ENCODE results near the gene PHLPP2. TPM values are rescaled to one million over a fixed set of nuclear protein-coding genes. Genes with fewer than 3 reads are reported as not detected.

PHLPP2 gene
- total RNA-seq, 6 experiments from 2014 or later = 2.3 to 9.8 (median 5.6) TPM

DNA sequence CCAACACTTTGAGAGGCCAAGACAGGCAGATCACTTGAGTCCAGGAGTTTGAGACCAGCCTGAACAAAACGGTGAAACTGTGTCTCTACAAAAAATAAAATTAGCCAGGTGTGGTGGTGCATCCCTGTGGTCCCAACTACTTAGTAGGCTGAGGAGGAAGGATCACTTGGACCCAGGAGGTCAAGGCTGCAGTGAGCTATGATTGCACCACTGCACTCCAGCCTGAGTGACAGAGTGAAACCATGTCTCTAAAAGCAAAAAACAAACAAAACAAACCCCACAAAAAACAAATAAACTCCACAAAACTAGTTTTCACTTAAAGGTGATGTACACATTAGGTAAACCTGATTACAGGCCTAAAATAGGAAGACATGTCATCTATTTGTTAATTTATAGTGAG, 58.2 kb downstream of the PHLPP2 start:
- Histone ChIP-seq H3K27me3 (no peaks in the 10 kb centered on the region), H3K4me1 (peaks cover 0 to 15% (median 3%) of the 10 kb centered on the region in 4 donors), H3K27ac (peak overlapping the region; percentile 54 to 78 (median 65)), H3K36me3 (peaks cover 0 to 7% (median 0%) of the 10 kb centered on the region in 4 donors), H3K9me3 (no peaks in the 10 kb centered on the region), H3K4me3 (no peak overlapping the region)
- no peak for DNase-seq
- TF ChIP-seq POLR2A (IDR thresholded peaks at IDR 0.05) = no peak
- TF ChIP-seq, protein P1, sequence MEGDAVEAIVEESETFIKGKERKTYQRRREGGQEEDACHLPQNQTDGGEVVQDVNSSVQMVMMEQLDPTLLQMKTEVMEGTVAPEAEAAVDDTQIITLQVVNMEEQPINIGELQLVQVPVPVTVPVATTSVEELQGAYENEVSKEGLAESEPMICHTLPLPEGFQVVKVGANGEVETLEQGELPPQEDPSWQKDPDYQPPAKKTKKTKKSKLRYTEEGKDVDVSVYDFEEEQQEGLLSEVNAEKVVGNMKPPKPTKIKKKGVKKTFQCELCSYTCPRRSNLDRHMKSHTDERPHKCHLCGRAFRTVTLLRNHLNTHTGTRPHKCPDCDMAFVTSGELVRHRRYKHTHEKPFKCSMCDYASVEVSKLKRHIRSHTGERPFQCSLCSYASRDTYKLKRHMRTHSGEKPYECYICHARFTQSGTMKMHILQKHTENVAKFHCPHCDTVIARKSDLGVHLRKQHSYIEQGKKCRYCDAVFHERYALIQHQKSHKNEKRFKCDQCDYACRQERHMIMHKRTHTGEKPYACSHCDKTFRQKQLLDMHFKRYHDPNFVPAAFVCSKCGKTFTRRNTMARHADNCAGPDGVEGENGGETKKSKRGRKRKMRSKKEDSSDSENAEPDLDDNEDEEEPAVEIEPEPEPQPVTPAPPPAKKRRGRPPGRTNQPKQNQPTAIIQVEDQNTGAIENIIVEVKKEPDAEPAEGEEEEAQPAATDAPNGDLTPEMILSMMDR (IDR thresholded peaks at IDR 0.05) = no peak
- ATAC-seq = peak; percentile 30 to 58 (median 50)
- intact Hi-C loops (cut with DNase I) = no loop called here
- WGBS (ENCODE audit: insufficient coverage, low coverage, low lambda C conversion rate, missing lambda C conversion rate) = 67% methylated on average over 1 of the region's 1 CpG

DNA sequence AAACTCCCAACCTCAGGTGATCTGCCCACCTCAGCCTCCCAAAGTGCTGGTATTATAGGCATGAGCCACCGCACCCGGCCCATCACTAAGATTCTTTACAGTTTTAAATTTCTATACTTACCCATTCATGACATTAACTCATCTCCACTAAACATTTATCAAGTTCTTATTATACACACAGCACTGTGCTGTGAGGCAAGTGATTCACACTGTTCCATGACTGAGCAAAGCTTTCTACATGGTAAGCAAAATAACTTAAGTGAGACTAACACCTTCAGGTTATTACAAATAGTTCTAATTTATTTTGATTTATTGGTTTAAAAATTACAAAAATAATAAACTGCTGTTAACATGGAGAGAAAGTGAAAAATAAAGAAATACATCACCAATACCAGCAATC, 65.0 kb downstream of the PHLPP2 start:
- Histone ChIP-seq H3K4me3 (no peak overlapping the region), H3K27ac (no peak overlapping the region)

DNA sequence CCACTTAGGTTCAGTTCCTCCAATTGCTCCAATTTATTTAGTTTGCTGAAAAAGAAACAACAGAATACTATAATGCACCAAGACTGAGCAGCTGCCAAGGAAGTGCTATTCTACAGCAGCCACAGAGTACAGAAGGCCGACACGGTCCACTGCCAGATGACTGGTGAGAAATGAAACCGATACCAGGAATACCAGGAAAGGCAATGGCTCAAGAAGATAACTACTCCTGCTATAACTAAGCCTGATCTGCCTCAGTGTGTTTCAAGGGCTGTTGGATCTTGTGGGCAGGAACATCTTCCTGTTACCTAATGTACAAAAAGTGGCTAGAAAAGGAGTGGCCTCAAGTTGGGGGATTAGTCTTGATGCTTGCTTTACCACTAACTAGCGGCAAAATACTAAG, 65.7 kb downstream of the PHLPP2 start:
- no peak for ATAC-seq
- intact Hi-C loops (cut with DNase I) = no loop called here
- WGBS (ENCODE audit: insufficient coverage, low coverage, low lambda C conversion rate, missing lambda C conversion rate) = 91% methylated on average over 4 of the region's 4 CpGs
- TF ChIP-seq POLR2A (IDR thresholded peaks at IDR 0.05) = no peak
- TF ChIP-seq, protein P1 (IDR thresholded peaks at IDR 0.05) = no peak
- DNase-seq = no peak
- no peaks in the 10 kb centered on the region for H3K4me1 ChIP-seq
- H3K36me3 ChIP-seq = peaks cover 0 to 8% (median 3%) of the 10 kb centered on the region in 4 donors
- no peaks in the 10 kb centered on the region for H3K9me3 ChIP-seq
- H3K27ac ChIP-seq = no peak overlapping the region
- H3K4me3 ChIP-seq = no peak overlapping the region
- H3K27me3 ChIP-seq = no peaks in the 10 kb centered on the region

More for the DNA sequence above, 65.0 kb downstream of the PHLPP2 start:
- ATAC-seq = no peak
- intact Hi-C loops (cut with DNase I) = no loop called here
- Histone ChIP-seq H3K4me1 (no peaks in the 10 kb centered on the region), H3K27me3 (no peaks in the 10 kb centered on the region), H3K36me3 (peaks cover 0 to 7% (median 3%) of the 10 kb centered on the region in 4 donors), H3K9me3 (no peaks in the 10 kb centered on the region)
- TF ChIP-seq POLR2A (IDR thresholded peaks at IDR 0.05) = no peak
- TF ChIP-seq, protein P1 (IDR thresholded peaks at IDR 0.05) = no peak
- WGBS (ENCODE audit: insufficient coverage, low coverage, low lambda C conversion rate, missing lambda C conversion rate) = 94% methylated on average over 2 of the region's 2 CpGs
- DNase-seq = no peak

DNA sequence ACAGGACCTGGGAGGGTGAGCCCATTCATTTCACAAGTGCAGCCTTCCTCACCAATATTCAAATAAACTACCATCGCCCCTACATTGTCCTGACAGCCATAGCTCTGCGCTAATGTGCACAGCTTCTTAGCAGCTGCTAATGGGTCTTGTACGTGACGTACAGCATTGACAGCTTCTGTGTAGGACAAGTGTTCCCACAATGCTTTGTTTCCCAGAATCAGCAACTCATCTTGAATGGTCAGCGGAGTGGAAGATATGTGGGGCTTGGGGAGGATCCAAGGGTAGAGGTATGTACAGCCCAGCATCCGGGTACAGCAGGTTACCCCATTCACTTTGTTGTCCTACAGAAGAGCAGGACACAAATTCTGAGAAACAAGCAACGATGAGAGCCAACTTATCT, 74.8 kb downstream of the PHLPP2 start:
- 98% methylated on average over 5 of the region's 7 CpGs for WGBS (ENCODE audit: insufficient coverage, low coverage, low lambda C conversion rate, missing lambda C conversion rate)
- ATAC-seq = no peak
- H3K36me3 ChIP-seq = peaks cover 0 to 6% (median 1%) of the 10 kb centered on the region in 4 donors

More for the DNA sequence above, 74.8 kb downstream of the PHLPP2 start:
- Histone ChIP-seq H3K27ac (no peak overlapping the region), H3K27me3 (no peaks in the 10 kb centered on the region), H3K4me3 (no peak overlapping the region), H3K4me1 (no peaks in the 10 kb centered on the region), H3K9me3 (no peaks in the 10 kb centered on the region)
- intact Hi-C loops (cut with DNase I) = no loop called here
- no peak for TF ChIP-seq POLR2A (IDR thresholded peaks at IDR 0.05)
- TF ChIP-seq, protein P1 (IDR thresholded peaks at IDR 0.05) = no peak
- DNase-seq = no peak
